ENCODE measurements around the gene PCBP3.

GRCh38 chr21:45839274-45839673, 195.7 kb downstream of the PCBP3 start:
- TF ChIP-seq CTCF (IDR thresholded peaks at IDR 0.05; ENCODE audit: extremely low read depth in 1 of 2, insufficient read depth in 1 of 2, low read depth in 1 of 2, low read length in 2 of 2) (no peak), FOS (IDR thresholded peaks at IDR 0.05; ENCODE audit: borderline replicate concordance, insufficient read depth, low read length) (no peak), MYC (IDR thresholded peaks at IDR 0.05; ENCODE audit: low read depth, low read length) (no peak), POLR2A (IDR thresholded peaks at IDR 0.05; ENCODE audit: low read depth, low read length) (no peak), POLR2AphosphoS5 (IDR thresholded peaks at IDR 0.05; ENCODE audit: insufficient read depth, low read depth, low read length) (no peak), EZH2 (IDR thresholded peaks at IDR 0.05; ENCODE audit: borderline replicate concordance, low read depth, low read length, severe bottlenecking) (no peak), JUN (IDR thresholded peaks at IDR 0.05; ENCODE audit: borderline replicate concordance, insufficient read depth, insufficient read length, low read depth) (no peak)
- TF ChIP-seq, protein P1, sequence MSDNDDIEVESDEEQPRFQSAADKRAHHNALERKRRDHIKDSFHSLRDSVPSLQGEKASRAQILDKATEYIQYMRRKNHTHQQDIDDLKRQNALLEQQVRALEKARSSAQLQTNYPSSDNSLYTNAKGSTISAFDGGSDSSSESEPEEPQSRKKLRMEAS (IDR thresholded peaks at IDR 0.05; ENCODE audit: insufficient read depth, insufficient read length), result no peak

All from endothelial cell of umbilical vein (primary cell).